HepG2 (cell line): ENCODE data around the gene GNAI2. TPM values are rescaled to one million over a fixed set of nuclear protein-coding genes. Genes with fewer than 3 reads are reported as not detected.

Source experiments
- ATF1 ChIP-seq: IDR thresholded peaks from 2 replicates; pipeline ENCODE4 v1.6.1; 2016; ENCODE audit warnings: mild to moderate bottlenecking, control low read depth
- CAMTA2 ChIP-seq: sonication (generic); formaldehyde crosslinking; IDR thresholded peaks from 2 replicates; pipeline ENCODE4 v1.4.0; 2020; ENCODE audit warnings: mild to moderate bottlenecking, missing genetic modification reagents, borderline replicate concordance
- CSRNP1 ChIP-seq: sonication (generic); formaldehyde crosslinking; IDR thresholded peaks from 2 replicates; pipeline ENCODE4 v1.8.1; 2023; ENCODE audit warnings: mild to moderate bottlenecking, missing genetic modification reagents
- FOXK2 ChIP-seq: fragments of 450-650 bp; IDR thresholded peaks from 2 replicates; pipeline ENCODE4 v1.6.1; 2016
- HNRNPL ChIP-seq: fragments of 200-400 bp; formaldehyde crosslinking; IDR thresholded peaks from 2 replicates; pipeline ENCODE4 v1.6.1; 2017; ENCODE audit warnings: mild to moderate bottlenecking, low read depth, low read length
- IRX3 ChIP-seq: sonication (generic); formaldehyde crosslinking; IDR thresholded peaks from 2 replicates; pipeline ENCODE4 v1.8.1; 2023; ENCODE audit warnings: mild to moderate bottlenecking, low read depth, missing genetic modification reagents, borderline replicate concordance
- LCORL ChIP-seq, 2 experiments: fragments of 450-650 bp in 1 of 2; sonication (generic) in 1 of 2; formaldehyde crosslinking in 1 of 2; IDR thresholded peaks; 2 replicates each; pipeline versions ENCODE4 v1.5.0 to v1.6.1; 2017 to 2020; ENCODE audit warnings: antibody characterized with exemption in 1 of 2, missing genetic modification reagents in 1 of 2
- ZFAT ChIP-seq: sonication (generic); formaldehyde crosslinking; conservative IDR thresholded peaks from 2 replicates; pipeline ENCODE4 v1.8.1; 2023; ENCODE audit warnings: missing genetic modification reagents, inconsistent platforms
- ZNF530 ChIP-seq: sonication (generic); formaldehyde crosslinking; IDR thresholded peaks from 2 replicates; pipeline ENCODE4 v1.5.0; 2020; ENCODE audit warnings: low read depth, mild to moderate bottlenecking, missing genetic modification reagents
- ZNF674 ChIP-seq: sonication (generic); formaldehyde crosslinking; IDR thresholded peaks from 2 replicates; pipeline ENCODE4 v1.5.0; 2020; ENCODE audit warnings: low read depth, mild to moderate bottlenecking, missing genetic modification reagents
- ZNF879 ChIP-seq: sonication (generic); formaldehyde crosslinking; IDR thresholded peaks from 2 replicates; pipeline ENCODE4 v1.8.1; 2023; ENCODE audit warnings: missing genetic modification reagents
- polyA plus RNA-seq, 8 experiments: library from polyadenylated mRNA; depleted of rRNA in 3 of 8; stranded (reverse) in 7 of 8; unstranded in 1 of 8; fragments of >200 nt; fragmentation: Illumina TruSeq in 4 of 8; extraction: Trizol in 4 of 8; gene quantifications; 2 replicates each; pipeline versions ENCODE4 v1.2.1 to v1.2.3, GENCODE V29; 2011 to 2016; ENCODE audit warnings: low read depth in 4 of 8, missing spikeins in 1 of 8, mixed read lengths in 1 of 8; ENCODE audit not compliant: insufficient read depth in 1 of 8
- total RNA-seq, 5 experiments: library from RNA; depleted of rRNA; stranded (reverse); fragments of >200 nt; fragmentation: Illumina TruSeq; extraction: Trizol; gene quantifications; 2 replicates each; pipeline ENCODE4 v1.2.3, GENCODE V29; 2016; ENCODE audit warnings: low read depth in 1 of 5
- TF ChIP-seq, protein P1 (sequence below): IDR thresholded peaks from 2 replicates; pipeline ENCODE4 v1.6.1; 2016; ENCODE audit warnings: mild to moderate bottlenecking
- TF ChIP-seq, protein P2 (sequence below): sonication (generic); formaldehyde crosslinking; IDR thresholded peaks from 2 replicates; pipeline ENCODE4 v1.5.0; 2020; ENCODE audit warnings: mild to moderate bottlenecking, missing genetic modification reagents, borderline replicate concordance
- TF ChIP-seq, protein P3 (sequence below): sonication (generic); formaldehyde crosslinking; IDR thresholded peaks from 2 replicates; pipeline ENCODE4 v1.4.0; 2020; ENCODE audit warnings: missing genetic modification reagents, low read depth, mild to moderate bottlenecking, borderline replicate concordance

The GNAI2 gene
- total and polyA plus RNA-seq, 2 of the 13 experiments (the other 11 are each of a cell fraction or from before 2014, with no cell fraction given): 51.1 to 66.2 TPM

DNA sequence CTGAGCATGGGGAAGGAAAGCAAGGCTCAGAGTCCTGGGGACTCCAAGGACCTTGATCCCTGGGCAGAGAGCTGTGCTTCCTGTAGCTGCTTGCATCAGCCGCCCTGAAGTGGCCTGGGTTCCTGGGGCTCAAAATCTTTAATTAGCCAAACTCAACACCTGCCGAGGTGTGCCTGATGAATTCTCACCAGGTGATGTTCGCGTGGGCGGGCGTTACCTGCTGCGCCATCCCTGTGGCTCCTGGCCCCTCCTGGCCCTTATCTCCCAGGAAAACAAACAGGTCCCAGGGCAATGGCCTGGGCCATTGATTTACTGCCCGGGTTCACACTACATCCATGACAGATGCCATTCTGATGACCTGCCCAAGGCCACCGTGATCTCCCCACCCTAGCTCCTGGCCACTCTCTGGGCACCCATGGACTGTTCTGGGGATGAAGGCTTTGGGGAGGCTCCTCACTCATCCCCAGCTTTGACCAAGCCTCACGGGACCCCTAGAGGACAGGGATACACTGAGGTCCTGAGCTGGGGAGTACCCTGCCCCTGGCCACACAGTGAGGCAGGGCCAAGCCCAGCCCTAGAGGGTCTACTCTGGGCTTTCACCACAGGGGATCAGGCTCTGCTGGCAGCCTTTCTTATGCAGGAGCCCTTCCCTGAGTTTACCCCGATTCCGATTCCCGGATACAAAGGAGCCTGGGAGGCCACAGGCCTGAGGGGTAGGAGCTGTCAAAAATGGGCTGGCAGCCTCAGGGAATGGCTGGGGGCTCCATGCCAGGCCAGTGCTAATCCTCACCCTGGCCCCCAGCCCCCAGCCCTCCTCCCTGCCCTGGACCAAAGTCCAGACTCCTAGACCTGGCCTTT lies 25.3 kb upstream of the GNAI2 start (continued):
- TF ChIP-seq HNRNPL (peak; percentile 92), ZNF530 (CRISPR knock-in tag) (no peak), LCORL (IDR thresholded peaks at IDR 0.05) (no peak), LCORL (CRISPR knock-in tag; IDR thresholded peaks at IDR 0.05) (no peak; the same call in none of the 2 replicates), ZNF674 (CRISPR knock-in tag) (no peak), CAMTA2 (CRISPR knock-in tag) (no peak), ZNF879 (0 out of 2 replicates have a peak, but pooled peaks have one; percentile 67), CSRNP1 (CRISPR knock-in tag) (0 out of 2 replicates have a peak, but pooled peaks have one; percentile 64), ZFAT (CRISPR knock-in tag) (no peak), FOXK2 (no peak), IRX3 (no peak), ATF1 (CRISPR knock-in tag) (no peak)
- TF ChIP-seq, protein P1, sequence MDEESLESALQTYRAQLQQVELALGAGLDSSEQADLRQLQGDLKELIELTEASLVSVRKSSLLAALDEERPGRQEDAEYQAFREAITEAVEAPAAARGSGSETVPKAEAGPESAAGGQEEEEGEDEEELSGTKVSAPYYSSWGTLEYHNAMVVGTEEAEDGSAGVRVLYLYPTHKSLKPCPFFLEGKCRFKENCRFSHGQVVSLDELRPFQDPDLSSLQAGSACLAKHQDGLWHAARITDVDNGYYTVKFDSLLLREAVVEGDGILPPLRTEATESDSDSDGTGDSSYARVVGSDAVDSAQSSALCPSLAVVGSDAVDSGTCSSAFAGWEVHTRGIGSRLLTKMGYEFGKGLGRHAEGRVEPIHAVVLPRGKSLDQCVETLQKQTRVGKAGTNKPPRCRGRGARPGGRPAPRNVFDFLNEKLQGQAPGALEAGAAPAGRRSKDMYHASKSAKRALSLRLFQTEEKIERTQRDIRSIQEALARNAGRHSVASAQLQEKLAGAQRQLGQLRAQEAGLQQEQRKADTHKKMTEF (CRISPR knock-in tag): peak; percentile 67; the same call in 1 of the 2 replicates
- TF ChIP-seq, protein P2, sequence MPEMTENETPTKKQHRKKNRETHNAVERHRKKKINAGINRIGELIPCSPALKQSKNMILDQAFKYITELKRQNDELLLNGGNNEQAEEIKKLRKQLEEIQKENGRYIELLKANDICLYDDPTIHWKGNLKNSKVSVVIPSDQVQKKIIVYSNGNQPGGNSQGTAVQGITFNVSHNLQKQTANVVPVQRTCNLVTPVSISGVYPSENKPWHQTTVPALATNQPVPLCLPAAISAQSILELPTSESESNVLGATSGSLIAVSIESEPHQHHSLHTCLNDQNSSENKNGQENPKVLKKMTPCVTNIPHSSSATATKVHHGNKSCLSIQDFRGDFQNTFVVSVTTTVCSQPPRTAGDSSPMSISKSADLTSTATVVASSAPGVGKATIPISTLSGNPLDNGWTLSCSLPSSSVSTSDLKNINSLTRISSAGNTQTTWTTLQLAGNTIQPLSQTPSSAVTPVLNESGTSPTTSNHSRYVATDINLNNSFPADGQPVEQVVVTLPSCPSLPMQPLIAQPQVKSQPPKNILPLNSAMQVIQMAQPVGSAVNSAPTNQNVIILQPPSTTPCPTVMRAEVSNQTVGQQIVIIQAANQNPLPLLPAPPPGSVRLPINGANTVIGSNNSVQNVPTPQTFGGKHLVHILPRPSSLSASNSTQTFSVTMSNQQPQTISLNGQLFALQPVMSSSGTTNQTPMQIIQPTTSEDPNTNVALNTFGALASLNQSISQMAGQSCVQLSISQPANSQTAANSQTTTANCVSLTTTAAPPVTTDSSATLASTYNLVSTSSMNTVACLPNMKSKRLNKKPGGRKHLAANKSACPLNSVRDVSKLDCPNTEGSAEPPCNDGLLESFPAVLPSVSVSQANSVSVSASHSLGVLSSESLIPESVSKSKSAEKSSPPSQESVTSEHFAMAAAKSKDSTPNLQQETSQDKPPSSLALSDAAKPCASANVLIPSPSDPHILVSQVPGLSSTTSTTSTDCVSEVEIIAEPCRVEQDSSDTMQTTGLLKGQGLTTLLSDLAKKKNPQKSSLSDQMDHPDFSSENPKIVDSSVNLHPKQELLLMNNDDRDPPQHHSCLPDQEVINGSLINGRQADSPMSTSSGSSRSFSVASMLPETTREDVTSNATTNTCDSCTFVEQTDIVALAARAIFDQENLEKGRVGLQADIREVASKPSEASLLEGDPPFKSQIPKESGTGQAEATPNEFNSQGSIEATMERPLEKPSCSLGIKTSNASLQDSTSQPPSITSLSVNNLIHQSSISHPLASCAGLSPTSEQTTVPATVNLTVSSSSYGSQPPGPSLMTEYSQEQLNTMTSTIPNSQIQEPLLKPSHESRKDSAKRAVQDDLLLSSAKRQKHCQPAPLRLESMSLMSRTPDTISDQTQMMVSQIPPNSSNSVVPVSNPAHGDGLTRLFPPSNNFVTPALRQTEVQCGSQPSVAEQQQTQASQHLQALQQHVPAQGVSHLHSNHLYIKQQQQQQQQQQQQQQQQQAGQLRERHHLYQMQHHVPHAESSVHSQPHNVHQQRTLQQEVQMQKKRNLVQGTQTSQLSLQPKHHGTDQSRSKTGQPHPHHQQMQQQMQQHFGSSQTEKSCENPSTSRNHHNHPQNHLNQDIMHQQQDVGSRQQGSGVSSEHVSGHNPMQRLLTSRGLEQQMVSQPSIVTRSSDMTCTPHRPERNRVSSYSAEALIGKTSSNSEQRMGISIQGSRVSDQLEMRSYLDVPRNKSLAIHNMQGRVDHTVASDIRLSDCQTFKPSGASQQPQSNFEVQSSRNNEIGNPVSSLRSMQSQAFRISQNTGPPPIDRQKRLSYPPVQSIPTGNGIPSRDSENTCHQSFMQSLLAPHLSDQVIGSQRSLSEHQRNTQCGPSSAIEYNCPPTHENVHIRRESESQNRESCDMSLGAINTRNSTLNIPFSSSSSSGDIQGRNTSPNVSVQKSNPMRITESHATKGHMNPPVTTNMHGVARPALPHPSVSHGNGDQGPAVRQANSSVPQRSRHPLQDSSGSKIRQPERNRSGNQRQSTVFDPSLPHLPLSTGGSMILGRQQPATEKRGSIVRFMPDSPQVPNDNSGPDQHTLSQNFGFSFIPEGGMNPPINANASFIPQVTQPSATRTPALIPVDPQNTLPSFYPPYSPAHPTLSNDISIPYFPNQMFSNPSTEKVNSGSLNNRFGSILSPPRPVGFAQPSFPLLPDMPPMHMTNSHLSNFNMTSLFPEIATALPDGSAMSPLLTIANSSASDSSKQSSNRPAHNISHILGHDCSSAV (CRISPR knock-in tag): no peak
- TF ChIP-seq, protein P3, sequence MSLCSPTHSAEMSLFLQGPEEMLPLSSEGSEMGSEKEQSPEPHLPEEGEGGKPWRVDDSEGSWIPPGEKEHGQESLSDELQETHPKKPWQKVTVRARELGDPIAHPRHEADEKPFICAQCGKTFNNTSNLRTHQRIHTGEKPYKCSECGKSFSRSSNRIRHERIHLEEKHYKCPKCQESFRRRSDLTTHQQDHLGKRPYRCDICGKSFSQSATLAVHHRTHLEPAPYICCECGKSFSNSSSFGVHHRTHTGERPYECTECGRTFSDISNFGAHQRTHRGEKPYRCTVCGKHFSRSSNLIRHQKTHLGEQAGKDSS: peak; percentile 52; the same call in 1 of the 2 replicates
